B cell (primary cell): ENCODE measurements around the gene HPDL.

Source experiments
- EZH2 ChIP-seq: IDR thresholded peaks from 2 replicates; pipeline ENCODE4 v1.6.1; 2012; ENCODE audit warnings: borderline replicate concordance, low read depth, mild to moderate bottlenecking, moderate library complexity, low read length; ENCODE audit not compliant: insufficient read depth, poor library complexity, severe bottlenecking
- TF ChIP-seq, protein P1 (sequence below): fragments of 200-600 bp; IDR thresholded peaks from one replicate; pipeline ENCODE4 v1.8.0; 2022; ENCODE audit warnings: antibody characterized with exemption, mild to moderate bottlenecking

GRCh38 chr1:45328680-45329079 lies 2.0 kb downstream of the HPDL start:
- TF ChIP-seq, protein P1, sequence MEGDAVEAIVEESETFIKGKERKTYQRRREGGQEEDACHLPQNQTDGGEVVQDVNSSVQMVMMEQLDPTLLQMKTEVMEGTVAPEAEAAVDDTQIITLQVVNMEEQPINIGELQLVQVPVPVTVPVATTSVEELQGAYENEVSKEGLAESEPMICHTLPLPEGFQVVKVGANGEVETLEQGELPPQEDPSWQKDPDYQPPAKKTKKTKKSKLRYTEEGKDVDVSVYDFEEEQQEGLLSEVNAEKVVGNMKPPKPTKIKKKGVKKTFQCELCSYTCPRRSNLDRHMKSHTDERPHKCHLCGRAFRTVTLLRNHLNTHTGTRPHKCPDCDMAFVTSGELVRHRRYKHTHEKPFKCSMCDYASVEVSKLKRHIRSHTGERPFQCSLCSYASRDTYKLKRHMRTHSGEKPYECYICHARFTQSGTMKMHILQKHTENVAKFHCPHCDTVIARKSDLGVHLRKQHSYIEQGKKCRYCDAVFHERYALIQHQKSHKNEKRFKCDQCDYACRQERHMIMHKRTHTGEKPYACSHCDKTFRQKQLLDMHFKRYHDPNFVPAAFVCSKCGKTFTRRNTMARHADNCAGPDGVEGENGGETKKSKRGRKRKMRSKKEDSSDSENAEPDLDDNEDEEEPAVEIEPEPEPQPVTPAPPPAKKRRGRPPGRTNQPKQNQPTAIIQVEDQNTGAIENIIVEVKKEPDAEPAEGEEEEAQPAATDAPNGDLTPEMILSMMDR = no peak
- no peak for TF ChIP-seq EZH2
